Astrocyte of the spinal cord (primary cell): ENCODE data around the gene PAPPA2.
"Not testable (repeated sequence)": the region's sequence is repeated elsewhere in the genome, so short reads cannot be mapped to it uniquely, and the experiment has no call there.

Experiments
- DNase-seq: peaks from one replicate; pipeline ENCODE4 v3.0.0; 2011; ENCODE audit warnings: low read depth, low spot score
- H3K4me3 ChIP-seq: 2 replicates; pipeline ENCODE4 v1.5.1; 2011; ENCODE audit warnings: low read depth, mild to moderate bottlenecking, low read length, moderate library complexity
- CTCF ChIP-seq: IDR thresholded peaks from 2 replicates; pipeline ENCODE4 v1.5.1; 2012; ENCODE audit warnings: low read depth, mild to moderate bottlenecking, low read length, inconsistent platforms
- in situ Hi-C: cut with HindIII; loops from 2 replicates; pipeline ENCODE4 v1.10.0; 2017; ENCODE audit warnings: low sequenced_read_pairs

Gene PAPPA2

GRCh38 chr1:176625365-176625764, 162.4 kb downstream of the PAPPA2 start:
- no peak for DNase-seq
- in situ Hi-C loops = no loop called here
- TF ChIP-seq CTCF = no peak
- no peak overlapping the region for H3K4me3 ChIP-seq

DNA sequence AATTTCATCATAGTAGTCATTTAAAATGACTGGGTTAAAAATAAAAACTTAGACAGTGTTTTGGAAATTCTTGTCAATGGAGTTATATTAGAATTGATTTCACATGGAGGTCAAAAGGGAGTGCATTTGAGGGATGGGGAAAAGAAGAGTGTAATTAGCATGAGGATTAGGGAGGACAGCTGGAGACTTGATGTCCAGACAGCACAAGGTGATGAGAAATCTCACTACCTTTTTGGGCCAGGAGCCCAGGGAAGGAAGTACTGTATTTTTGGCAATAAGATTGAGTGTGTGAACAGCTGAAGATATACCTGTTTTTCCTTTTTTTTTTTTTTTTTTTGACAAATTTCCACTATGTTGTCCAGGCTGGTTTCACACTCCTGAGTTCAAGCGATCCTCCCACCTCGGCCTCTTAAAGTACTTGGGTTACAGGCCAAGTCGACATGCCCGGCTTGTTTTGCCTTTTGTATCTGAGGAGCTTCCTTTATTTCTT, 163.6 kb downstream of the PAPPA2 start:
- no peak overlapping the region for H3K4me3 ChIP-seq
- DNase-seq = no peak
- TF ChIP-seq CTCF = no peak
- in situ Hi-C loops = no loop called here

DNA sequence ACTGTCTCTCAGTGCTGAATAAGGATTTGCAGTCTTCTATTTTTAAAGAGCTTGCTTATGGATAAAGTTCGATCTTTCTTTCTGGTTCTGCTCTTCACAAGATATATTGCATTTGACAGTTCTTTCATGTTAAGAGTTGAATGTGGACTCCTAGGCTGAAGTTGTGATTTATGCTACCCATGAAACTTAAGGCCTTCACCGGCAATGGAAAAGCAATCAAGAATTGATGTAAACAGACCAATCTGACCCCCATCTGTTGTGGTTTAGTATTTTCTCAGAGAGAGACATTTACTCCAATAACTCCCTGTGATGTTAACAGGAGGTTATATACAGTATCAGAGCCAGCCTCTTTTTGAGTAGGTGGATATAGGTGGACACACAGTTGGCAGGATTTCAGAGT, 165.8 kb downstream of the PAPPA2 start:
- in situ Hi-C loops = no loop called here
- no peak for DNase-seq
- TF ChIP-seq CTCF = no peak
- H3K4me3 ChIP-seq = no peak overlapping the region

DNA sequence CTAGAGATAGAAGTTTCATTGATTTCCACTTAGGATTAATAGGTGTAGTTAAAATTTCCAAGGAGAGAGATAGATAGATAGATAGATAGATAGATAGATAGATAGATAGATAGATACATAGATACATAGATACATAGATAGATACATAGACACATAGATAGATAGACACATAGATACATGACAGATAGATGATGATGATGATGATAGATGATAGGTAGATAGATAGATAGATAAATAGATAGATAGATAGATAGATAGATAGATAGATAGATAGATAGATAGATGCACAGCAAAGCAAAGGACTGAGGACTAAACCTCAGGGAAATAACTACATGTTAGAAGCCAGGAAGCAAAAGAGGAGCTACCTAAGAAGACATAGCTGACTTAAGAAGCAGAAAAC, 171.8 kb downstream of the PAPPA2 start:
- H3K4me3 ChIP-seq, in situ Hi-C loops, DNase-seq: not testable (repeated sequence)

GRCh38 chr1:176638713-176639526, 175.9 kb downstream of the PAPPA2 start:
- in situ Hi-C loops = no loop called here
- no peak for TF ChIP-seq CTCF

GRCh38 chr1:176643536-176643935, 180.6 kb downstream of the PAPPA2 start:
- in situ Hi-C loops = no loop called here
- no peak overlapping the region for H3K4me3 ChIP-seq
- peak; percentile 74 for DNase-seq
- no peak for TF ChIP-seq CTCF

More at GRCh38 chr1:176638713-176639526, 175.9 kb downstream of the PAPPA2 start:
- no peak overlapping the region for H3K4me3 ChIP-seq
- no peak for DNase-seq

DNA sequence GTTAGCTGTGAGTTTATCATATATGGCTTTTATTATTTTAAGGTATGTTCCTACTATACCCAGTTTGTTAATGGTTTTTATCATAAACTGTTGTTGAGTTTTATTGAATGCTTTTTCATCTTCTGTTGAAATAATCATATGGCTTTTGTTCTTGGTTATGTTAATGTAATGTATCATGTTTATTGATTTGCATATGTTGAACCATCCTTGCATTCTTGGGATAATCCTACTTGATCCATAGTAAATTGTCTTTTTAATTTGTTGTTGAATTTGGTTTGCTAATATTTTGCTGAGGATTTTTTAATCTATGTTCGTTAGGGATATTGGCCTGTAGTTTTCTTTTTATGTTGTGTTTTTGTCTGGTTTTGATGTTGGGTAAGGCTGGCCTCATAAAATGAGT, 185.6 kb downstream of the PAPPA2 start:
- TF ChIP-seq CTCF = no peak
- H3K4me3 ChIP-seq = no peak overlapping the region
- in situ Hi-C loops = no loop called here
- peak; percentile 5 for DNase-seq
